Lung microvascular endothelial cell (primary cell): ENCODE results near the gene CALHM2. TPM values are rescaled to one million over a fixed set of nuclear protein-coding genes. Genes with fewer than 3 reads are reported as not detected.
"Not testable (repeated sequence)": the region's sequence is repeated elsewhere in the genome, so short reads cannot be mapped to it uniquely, and the experiment has no call there.

Experiments used
- DNase-seq, 2 donors: peaks; one replicate each; pipeline versions ENCODE4 v3.0.0 to v3.0.0-alpha.2; 2010; ENCODE audit warnings: low read depth in 2 of 2
- total RNA-seq: library from RNA; depleted of rRNA; stranded (reverse); fragments of >200 nt; gene quantifications from 2 replicates; pipeline ENCODE4 v1.2.1, GENCODE V29; 2014

The CALHM2 gene
- total RNA-seq, 1 donor from 2014 or later: 9.1 TPM

GRCh38 chr10:103419101-103419500 lies 33.1 kb downstream of the CALHM2 start:
- DNase-seq: no peak

- DNase-seq: no peak
Measured at GRCh38 chr10:103417601-103418000, 34.6 kb downstream of the CALHM2 start.

- DNase-seq: not testable (repeated sequence)
Measured at GRCh38 chr10:103417148-103417469, 35.1 kb downstream of the CALHM2 start.

GRCh38 chr10:103416436-103417147 lies 35.6 kb downstream of the CALHM2 start:
- DNase-seq: peak; percentile 72 to 86

- no peak for DNase-seq
Measured at GRCh38 chr10:103415581-103415980, 36.6 kb downstream of the CALHM2 start.

GRCh38 chr10:103413564-103413963 lies 38.6 kb downstream of the CALHM2 start:
- DNase-seq: no peak

- peak in 1 of 2 donors; percentile 21 for DNase-seq
Measured at GRCh38 chr10:103397191-103397825, 54.9 kb downstream of the CALHM2 start.

GRCh38 chr10:103396789-103397087 lies 55.4 kb downstream of the CALHM2 start:
- DNase-seq: no peak

Other genes starting within 250 kb of the CALHM2 start
- under 0.01 and 0.20 TPM in 2 replicates for gene RPEL1, start 206.5 kb downstream of the CALHM2 start, total RNA-seq
- under 0.01 TPM in 2 replicates for gene INA, start 175.2 kb downstream of the CALHM2 start, total RNA-seq
- 8.1 and 8.7 TPM in 2 replicates for gene PCGF6, start 101.2 kb downstream of the CALHM2 start, total RNA-seq
- 3.1 and 4.2 TPM in 2 replicates for gene TAF5, start 84.4 kb downstream of the CALHM2 start, total RNA-seq
- gene ATP5MK, start 55.9 kb downstream of the CALHM2 start, total RNA-seq: 183 and 219 TPM in 2 replicates
- 19.0 and 27.2 TPM in 2 replicates for gene PDCD11, start 55.7 kb downstream of the CALHM2 start, total RNA-seq
- gene CALHM1, start 6.5 kb upstream of the CALHM2 start, total RNA-seq: not detected in 2 replicates
- gene CALHM3, start 26.9 kb upstream of the CALHM2 start, total RNA-seq: not detected in 2 replicates
- not detected in 2 replicates for gene NEURL1, start 41.3 kb upstream of the CALHM2 start, total RNA-seq